ENCODE results near the gene FAM98C.

Gene FAM98C

GRCh38 chr19:38429055-38429810 lies 26.3 kb downstream of the FAM98C start:
- Histone ChIP-seq H2AFZ (ENCODE audit: low read length, unreplicated experiment) (no peak overlapping the region), H3K27ac (ENCODE audit: low read depth, low read length) (no peak overlapping the region)

DNA sequence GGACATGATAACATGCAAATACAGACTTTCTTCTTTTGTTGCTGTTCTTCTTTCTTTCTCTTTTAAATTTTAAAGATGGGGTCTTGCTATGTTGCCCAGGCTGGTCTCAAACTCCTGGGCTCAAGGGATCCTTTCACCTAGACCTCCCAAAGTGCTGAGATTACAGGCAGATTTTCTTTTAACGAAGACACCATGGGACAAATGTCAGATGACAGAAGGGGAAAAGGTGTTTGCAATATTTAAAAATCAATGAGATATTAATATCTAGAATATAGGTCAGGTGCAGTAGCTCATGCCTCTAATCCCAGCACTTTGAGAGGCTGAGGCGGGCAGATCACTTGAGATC lies 26.9 kb downstream of the FAM98C start:
- Histone ChIP-seq H3K79me2 (ENCODE audit: control insufficient read depth, insufficient read depth, low read length, unreplicated experiment) (no peaks in the 10 kb centered on the region), H3K4me1 (ENCODE audit: control insufficient read depth, insufficient read depth, low read length, unreplicated experiment) (no peaks in the 10 kb centered on the region), H3K36me3 (ENCODE audit: insufficient read depth, low read length) (no peaks in the 10 kb centered on the region), H2AFZ (ENCODE audit: low read length, unreplicated experiment) (no peak overlapping the region), H3K27ac (ENCODE audit: low read depth, low read length) (no peak overlapping the region), H3K4me3 (ENCODE audit: low read depth, low read length) (no peak overlapping the region), H3K27me3 (ENCODE audit: insufficient read depth, low read length) (peaks cover 20% of the 10 kb centered on the region)

More at GRCh38 chr19:38429055-38429810, 26.3 kb downstream of the FAM98C start:
- H3K4me3 ChIP-seq (ENCODE audit: low read depth, low read length) = no peak overlapping the region
- H3K36me3 ChIP-seq (ENCODE audit: insufficient read depth, low read length) = no peaks in the 10 kb centered on the region
- H3K4me1 ChIP-seq (ENCODE audit: control insufficient read depth, insufficient read depth, low read length, unreplicated experiment) = no peaks in the 10 kb centered on the region
- no peaks in the 10 kb centered on the region for H3K79me2 ChIP-seq (ENCODE audit: control insufficient read depth, insufficient read depth, low read length, unreplicated experiment)
- H3K27me3 ChIP-seq (ENCODE audit: insufficient read depth, low read length) = peaks cover 14% of the 10 kb centered on the region

- no peaks in the 10 kb centered on the region for H3K36me3 ChIP-seq (ENCODE audit: insufficient read depth, low read length)
- no peaks in the 10 kb centered on the region for H3K4me1 ChIP-seq (ENCODE audit: control insufficient read depth, insufficient read depth, low read length, unreplicated experiment)
- no peaks in the 10 kb centered on the region for H3K79me2 ChIP-seq (ENCODE audit: control insufficient read depth, insufficient read depth, low read length, unreplicated experiment)
- no peak overlapping the region for H2AFZ ChIP-seq (ENCODE audit: low read length, unreplicated experiment)
- peaks cover 21% of the 10 kb centered on the region for H3K27me3 ChIP-seq (ENCODE audit: insufficient read depth, low read length)
- H3K4me3 ChIP-seq (ENCODE audit: low read depth, low read length) = no peak overlapping the region
- H3K27ac ChIP-seq (ENCODE audit: low read depth, low read length) = no peak overlapping the region
These were observed 28.0 kb downstream of the FAM98C start for GRCh38 chr19:38430931-38431330.

- Histone ChIP-seq H3K4me1 (ENCODE audit: control insufficient read depth, insufficient read depth, low read length, unreplicated experiment) (no peaks in the 10 kb centered on the region), H3K79me2 (ENCODE audit: control insufficient read depth, insufficient read depth, low read length, unreplicated experiment) (no peaks in the 10 kb centered on the region), H3K36me3 (ENCODE audit: insufficient read depth, low read length) (no peaks in the 10 kb centered on the region), H3K27me3 (ENCODE audit: insufficient read depth, low read length) (peaks cover 21% of the 10 kb centered on the region), H3K27ac (ENCODE audit: low read depth, low read length) (no peak within 1 kb of the TSS), H2AFZ (ENCODE audit: low read length, unreplicated experiment) (no peak within 1 kb of the TSS), H3K4me3 (ENCODE audit: low read depth, low read length) (no peak within 1 kb of the TSS)
These were observed 30.4 kb downstream of the FAM98C start, which contains the start of gene RYR1 for GRCh38 chr19:38433268-38433733. Gene RYR1, plus strand, starts transcription at chr19:38433691. Its CDS starts 139 bp downstream, at chr19:38433830.

DNA sequence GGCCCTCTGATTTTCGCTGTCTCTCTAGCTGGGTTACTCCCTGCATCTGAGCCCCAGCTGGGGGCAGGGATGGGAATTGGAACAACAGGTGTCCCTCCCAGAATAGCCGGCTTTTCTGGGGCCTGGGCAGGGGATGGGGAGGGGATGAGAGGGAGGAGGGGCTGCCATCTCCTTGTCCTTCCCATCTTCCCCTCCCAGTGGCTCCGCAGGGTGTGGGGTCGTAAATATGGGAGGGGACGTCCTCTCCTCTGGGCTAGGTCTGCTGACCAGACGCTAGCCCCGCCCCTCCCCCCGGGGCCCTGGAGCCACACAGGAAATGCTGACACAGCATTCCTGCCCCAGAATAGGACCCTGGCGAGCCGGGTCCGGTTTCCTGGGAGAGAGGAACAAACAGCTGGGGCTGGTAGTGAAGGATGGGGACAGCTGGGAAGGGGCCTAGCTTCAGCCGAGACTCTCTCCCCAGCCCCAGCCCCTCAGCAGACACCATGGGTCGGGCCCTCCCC lies 31.7 kb downstream of the FAM98C start:
- Histone ChIP-seq H3K27me3 (ENCODE audit: insufficient read depth, low read length) (peaks cover 18% of the 10 kb centered on the region), H3K79me2 (ENCODE audit: control insufficient read depth, insufficient read depth, low read length, unreplicated experiment) (no peaks in the 10 kb centered on the region), H3K4me3 (ENCODE audit: low read depth, low read length) (no peak overlapping the region), H2AFZ (ENCODE audit: low read length, unreplicated experiment) (no peak overlapping the region), H3K36me3 (ENCODE audit: insufficient read depth, low read length) (no peaks in the 10 kb centered on the region), H3K27ac (ENCODE audit: low read depth, low read length) (no peak overlapping the region), H3K4me1 (ENCODE audit: control insufficient read depth, insufficient read depth, low read length, unreplicated experiment) (no peaks in the 10 kb centered on the region)

GRCh38 chr19:38437295-38437694 lies 34.4 kb downstream of the FAM98C start:
- Histone ChIP-seq H3K4me3 (ENCODE audit: low read depth, low read length) (no peak overlapping the region), H2AFZ (ENCODE audit: low read length, unreplicated experiment) (no peak overlapping the region), H3K27ac (ENCODE audit: low read depth, low read length) (no peak overlapping the region), H3K4me1 (ENCODE audit: control insufficient read depth, insufficient read depth, low read length, unreplicated experiment) (no peaks in the 10 kb centered on the region), H3K79me2 (ENCODE audit: control insufficient read depth, insufficient read depth, low read length, unreplicated experiment) (no peaks in the 10 kb centered on the region), H3K36me3 (ENCODE audit: insufficient read depth, low read length) (no peaks in the 10 kb centered on the region), H3K27me3 (ENCODE audit: insufficient read depth, low read length) (peaks cover 12% of the 10 kb centered on the region)

DNA sequence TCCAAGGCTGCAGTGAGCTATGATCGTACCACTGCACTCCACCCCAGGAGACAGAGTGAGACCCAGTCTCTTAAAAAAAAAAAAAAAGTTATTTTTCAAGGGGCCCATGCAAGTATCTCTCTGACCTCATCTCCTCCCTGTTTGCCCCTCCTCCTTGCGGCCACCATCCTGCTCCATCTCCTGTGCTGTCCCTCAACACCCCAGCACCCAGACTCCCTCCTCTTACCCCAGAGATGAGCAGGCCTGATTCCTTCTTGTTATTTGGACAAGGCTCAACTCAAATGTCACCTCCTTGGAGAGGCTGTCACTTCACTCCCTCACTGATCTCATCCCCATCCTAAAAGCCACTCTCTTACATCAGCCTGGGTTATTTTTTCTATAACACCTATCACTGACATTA lies 35.0 kb downstream of the FAM98C start:
- Histone ChIP-seq H2AFZ (ENCODE audit: low read length, unreplicated experiment) (no peak overlapping the region), H3K4me3 (ENCODE audit: low read depth, low read length) (no peak overlapping the region), H3K79me2 (ENCODE audit: control insufficient read depth, insufficient read depth, low read length, unreplicated experiment) (no peaks in the 10 kb centered on the region), H3K27me3 (ENCODE audit: insufficient read depth, low read length) (peaks cover 12% of the 10 kb centered on the region), H3K4me1 (ENCODE audit: control insufficient read depth, insufficient read depth, low read length, unreplicated experiment) (no peaks in the 10 kb centered on the region), H3K27ac (ENCODE audit: low read depth, low read length) (no peak overlapping the region), H3K36me3 (ENCODE audit: insufficient read depth, low read length) (no peaks in the 10 kb centered on the region)

DNA sequence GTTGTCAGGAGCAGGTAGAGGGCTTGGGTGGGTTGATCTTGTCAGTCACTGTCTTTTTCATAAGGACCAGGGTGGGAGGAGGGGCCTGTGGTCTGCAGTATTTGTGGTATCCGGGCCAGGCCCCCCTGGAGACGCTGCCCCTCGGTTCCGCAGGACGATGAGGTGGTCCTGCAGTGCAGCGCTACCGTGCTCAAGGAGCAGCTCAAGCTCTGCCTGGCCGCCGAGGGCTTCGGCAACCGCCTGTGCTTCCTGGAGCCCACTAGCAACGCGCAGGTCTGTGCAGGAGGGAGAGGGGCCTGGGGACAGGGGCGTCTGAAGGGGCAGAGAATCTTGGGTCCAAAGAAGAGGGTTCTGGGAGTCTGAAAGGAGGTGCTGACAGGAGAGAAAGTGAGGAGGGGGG lies 37.7 kb downstream of the FAM98C start:
- Histone ChIP-seq H3K4me1 (ENCODE audit: control insufficient read depth, insufficient read depth, low read length, unreplicated experiment) (no peaks in the 10 kb centered on the region), H3K36me3 (ENCODE audit: insufficient read depth, low read length) (no peaks in the 10 kb centered on the region), H3K79me2 (ENCODE audit: control insufficient read depth, insufficient read depth, low read length, unreplicated experiment) (no peaks in the 10 kb centered on the region), H3K4me3 (ENCODE audit: low read depth, low read length) (no peak overlapping the region), H3K27me3 (ENCODE audit: insufficient read depth, low read length) (no peaks in the 10 kb centered on the region), H2AFZ (ENCODE audit: low read length, unreplicated experiment) (no peak overlapping the region), H3K27ac (ENCODE audit: low read depth, low read length) (no peak overlapping the region)

DNA sequence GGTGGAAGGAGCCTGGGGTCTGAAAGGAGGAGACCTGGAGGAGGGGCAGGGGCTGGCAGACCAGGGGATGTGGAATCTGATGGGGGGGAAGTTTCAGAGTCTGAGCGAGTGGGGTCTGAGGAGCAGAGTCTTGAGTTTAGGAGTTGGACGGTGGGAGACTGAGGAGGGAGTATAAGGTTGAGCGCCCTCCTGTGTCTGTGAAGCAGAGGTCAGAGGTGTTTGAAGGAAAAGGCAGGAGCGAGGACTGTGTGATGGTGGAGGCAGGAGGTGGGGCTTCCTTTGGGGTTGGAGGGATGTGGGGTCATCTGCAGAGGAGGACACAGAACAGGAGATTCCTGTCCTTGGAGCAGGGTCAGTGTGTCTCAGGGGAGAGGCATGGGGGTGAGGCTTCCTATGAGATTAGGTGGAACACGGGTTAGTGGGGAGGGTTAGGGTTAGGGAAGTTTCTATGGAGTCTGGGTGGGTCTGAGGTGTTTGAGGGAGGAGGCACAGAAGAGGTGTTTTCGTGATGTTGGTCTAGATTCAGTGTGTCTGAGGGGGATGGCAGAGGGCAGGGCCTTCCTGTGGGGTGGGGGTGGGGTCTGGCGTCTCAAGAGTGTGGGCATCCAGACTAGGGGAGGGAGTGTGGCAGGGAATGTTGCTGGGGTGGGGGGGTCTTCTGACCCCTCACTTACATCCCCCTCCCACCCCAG lies 38.9 kb downstream of the FAM98C start:
- no peaks in the 10 kb centered on the region for H3K4me1 ChIP-seq (ENCODE audit: control insufficient read depth, insufficient read depth, low read length, unreplicated experiment)
- H3K4me3 ChIP-seq (ENCODE audit: low read depth, low read length) = no peak overlapping the region
- no peaks in the 10 kb centered on the region for H3K79me2 ChIP-seq (ENCODE audit: control insufficient read depth, insufficient read depth, low read length, unreplicated experiment)
- H3K27ac ChIP-seq (ENCODE audit: low read depth, low read length) = no peak overlapping the region
- no peak overlapping the region for H2AFZ ChIP-seq (ENCODE audit: low read length, unreplicated experiment)
- no peaks in the 10 kb centered on the region for H3K27me3 ChIP-seq (ENCODE audit: insufficient read depth, low read length)
- H3K36me3 ChIP-seq (ENCODE audit: insufficient read depth, low read length) = no peaks in the 10 kb centered on the region

GRCh38 chr19:38442736-38443135 lies 39.8 kb downstream of the FAM98C start:
- no peaks in the 10 kb centered on the region for H3K36me3 ChIP-seq (ENCODE audit: insufficient read depth, low read length)
- H3K4me3 ChIP-seq (ENCODE audit: low read depth, low read length) = no peak overlapping the region

More at GRCh38 chr19:38442736-38443135, 39.8 kb downstream of the FAM98C start:
- no peaks in the 10 kb centered on the region for H3K79me2 ChIP-seq (ENCODE audit: control insufficient read depth, insufficient read depth, low read length, unreplicated experiment)
- no peak overlapping the region for H2AFZ ChIP-seq (ENCODE audit: low read length, unreplicated experiment)
- no peak overlapping the region for H3K27ac ChIP-seq (ENCODE audit: low read depth, low read length)
- no peaks in the 10 kb centered on the region for H3K27me3 ChIP-seq (ENCODE audit: insufficient read depth, low read length)
- H3K4me1 ChIP-seq (ENCODE audit: control insufficient read depth, insufficient read depth, low read length, unreplicated experiment) = no peaks in the 10 kb centered on the region

All from ACC112 (cell line).